ENCODE data around the gene FBXO8. TPM values are rescaled to one million over a fixed set of nuclear protein-coding genes. Genes with fewer than 3 reads are reported as not detected.

Gene FBXO8
- total RNA-seq, 2 experiments from 2014 or later, result 17.9 to 19.4 TPM

DNA sequence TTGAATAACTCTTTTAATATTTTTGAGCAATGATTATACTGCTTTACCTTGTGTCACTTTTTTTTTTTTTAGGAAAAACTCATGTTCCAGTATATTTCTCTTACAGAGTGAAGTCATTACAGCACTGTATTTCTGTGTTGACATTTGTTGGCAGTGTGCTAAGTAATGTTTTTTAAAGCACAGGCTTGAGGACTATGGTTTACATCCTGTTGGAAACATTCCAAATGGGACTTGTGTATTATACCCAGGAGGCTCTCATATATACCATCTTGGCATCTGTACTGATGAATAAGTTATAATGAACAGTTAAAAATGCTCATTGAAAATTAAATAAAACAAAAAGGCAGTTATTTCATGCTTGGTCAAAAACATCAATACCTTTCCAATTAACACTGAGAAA, 34.1 kb upstream of the FBXO8 start:
- Histone ChIP-seq H3K4me3 (ENCODE audit: low read length) (no peak overlapping the region), H3K27ac (ENCODE audit: low read depth in 1 of 2, low read length in 2 of 2) (no peak overlapping the region), H3K36me3 (ENCODE audit: insufficient read depth, low read length) (peaks cover 13% of the 10 kb centered on the region), H3K9me3 (ENCODE audit: control insufficient read depth in 1 of 2, insufficient read depth in 1 of 2, low read length in 2 of 2) (no peaks in the 10 kb centered on the region), H3K27me3 (ENCODE audit: control insufficient read depth in 1 of 2, insufficient read depth in 2 of 2, low read length in 2 of 2) (no peaks in the 10 kb centered on the region), H3K4me1 (ENCODE audit: insufficient read depth, low read length) (no peaks in the 10 kb centered on the region)
- Mint-ChIP-seq H3K4me1 (ENCODE audit: low read depth) (no peaks in the 10 kb centered on the region), H3K27ac (no peak overlapping the region), H3K9me3 (no peaks in the 10 kb centered on the region), H3K36me3 (ENCODE audit: low read depth) (peaks cover 46% of the 10 kb centered on the region), H3K4me3 (no peak overlapping the region), H3K27me3 (no peaks in the 10 kb centered on the region)
- TF ChIP-seq, protein P1, sequence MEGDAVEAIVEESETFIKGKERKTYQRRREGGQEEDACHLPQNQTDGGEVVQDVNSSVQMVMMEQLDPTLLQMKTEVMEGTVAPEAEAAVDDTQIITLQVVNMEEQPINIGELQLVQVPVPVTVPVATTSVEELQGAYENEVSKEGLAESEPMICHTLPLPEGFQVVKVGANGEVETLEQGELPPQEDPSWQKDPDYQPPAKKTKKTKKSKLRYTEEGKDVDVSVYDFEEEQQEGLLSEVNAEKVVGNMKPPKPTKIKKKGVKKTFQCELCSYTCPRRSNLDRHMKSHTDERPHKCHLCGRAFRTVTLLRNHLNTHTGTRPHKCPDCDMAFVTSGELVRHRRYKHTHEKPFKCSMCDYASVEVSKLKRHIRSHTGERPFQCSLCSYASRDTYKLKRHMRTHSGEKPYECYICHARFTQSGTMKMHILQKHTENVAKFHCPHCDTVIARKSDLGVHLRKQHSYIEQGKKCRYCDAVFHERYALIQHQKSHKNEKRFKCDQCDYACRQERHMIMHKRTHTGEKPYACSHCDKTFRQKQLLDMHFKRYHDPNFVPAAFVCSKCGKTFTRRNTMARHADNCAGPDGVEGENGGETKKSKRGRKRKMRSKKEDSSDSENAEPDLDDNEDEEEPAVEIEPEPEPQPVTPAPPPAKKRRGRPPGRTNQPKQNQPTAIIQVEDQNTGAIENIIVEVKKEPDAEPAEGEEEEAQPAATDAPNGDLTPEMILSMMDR (IDR thresholded peaks at IDR 0.05), result no peak
- no peak for DNase-seq
- POLR2A ChIA-PET, result no interaction called here
- CTCF ChIA-PET, result no interaction called here
- intact Hi-C loops (cut with DNase I, micrococcal nuclease), result loop anchor here (5.0 to 10.0 kb wide), 3 partner anchors 813 to 1000 kb away; no protein-coding TSS in a partner anchor
- ATAC-seq (ENCODE audit: poor library complexity), result no peak

- ATAC-seq (ENCODE audit: poor library complexity), result no peak
- no peaks in the 10 kb centered on the region for H3K27me3 Mint-ChIP-seq
Observed at GRCh38 chr4:174316954-174317353, 33.5 kb upstream of the FBXO8 start.

DNA sequence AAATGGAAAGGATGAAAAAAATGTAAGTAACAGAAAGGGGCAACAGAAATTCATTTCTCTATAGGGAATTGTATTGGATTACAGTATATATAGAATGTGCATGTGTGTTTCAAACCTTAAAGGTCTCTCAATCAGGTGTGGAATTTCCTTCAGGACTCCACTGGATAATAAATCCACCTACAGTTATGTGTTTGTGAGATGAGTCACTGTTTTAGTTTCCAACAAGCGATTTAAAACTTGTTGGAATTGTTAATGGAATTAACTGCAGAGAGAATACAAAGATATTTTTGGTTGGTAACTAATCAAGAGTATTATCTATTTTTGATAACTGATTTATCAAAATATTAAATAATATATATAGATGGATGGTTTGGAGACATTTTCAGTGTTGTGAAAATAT, 33.1 kb upstream of the FBXO8 start:
- CTCF ChIA-PET, result no interaction called here

More at GRCh38 chr4:174316954-174317353, 33.5 kb upstream of the FBXO8 start:
- no peak overlapping the region for H3K4me3 Mint-ChIP-seq
- Histone ChIP-seq H3K27ac (ENCODE audit: low read depth in 1 of 2, low read length in 2 of 2) (no peak overlapping the region), H3K9me3 (ENCODE audit: control insufficient read depth in 1 of 2, insufficient read depth in 1 of 2, low read length in 2 of 2) (no peaks in the 10 kb centered on the region), H3K27me3 (ENCODE audit: control insufficient read depth in 1 of 2, insufficient read depth in 2 of 2, low read length in 2 of 2) (no peaks in the 10 kb centered on the region), H3K4me3 (ENCODE audit: low read length) (no peak overlapping the region), H3K36me3 (ENCODE audit: insufficient read depth, low read length) (peaks cover 17% of the 10 kb centered on the region), H3K4me1 (ENCODE audit: insufficient read depth, low read length) (no peaks in the 10 kb centered on the region)
- intact Hi-C loops (cut with DNase I, micrococcal nuclease), result loop anchor here (5.0 to 10.0 kb wide), 3 partner anchors 812 to 1000 kb away; no protein-coding TSS in a partner anchor
- POLR2A ChIA-PET, result no interaction called here
- CTCF ChIA-PET, result no interaction called here
- TF ChIP-seq, protein P1 (IDR thresholded peaks at IDR 0.05), result no peak
- H3K36me3 Mint-ChIP-seq (ENCODE audit: low read depth), result peaks cover 50% of the 10 kb centered on the region
- DNase-seq, result no peak
- H3K9me3 Mint-ChIP-seq, result no peaks in the 10 kb centered on the region
- H3K27ac Mint-ChIP-seq, result no peak overlapping the region
- no peaks in the 10 kb centered on the region for H3K4me1 Mint-ChIP-seq (ENCODE audit: low read depth)

More for the DNA sequence above, 33.1 kb upstream of the FBXO8 start:
- Histone ChIP-seq H3K4me3 (ENCODE audit: low read length) (no peak overlapping the region), H3K36me3 (ENCODE audit: insufficient read depth, low read length) (peaks cover 17% of the 10 kb centered on the region), H3K27ac (ENCODE audit: low read depth in 1 of 2, low read length in 2 of 2) (no peak overlapping the region), H3K4me1 (ENCODE audit: insufficient read depth, low read length) (no peaks in the 10 kb centered on the region), H3K9me3 (ENCODE audit: control insufficient read depth in 1 of 2, insufficient read depth in 1 of 2, low read length in 2 of 2) (no peaks in the 10 kb centered on the region), H3K27me3 (ENCODE audit: control insufficient read depth in 1 of 2, insufficient read depth in 2 of 2, low read length in 2 of 2) (no peaks in the 10 kb centered on the region)
- Mint-ChIP-seq H3K27ac (no peak overlapping the region), H3K27me3 (no peaks in the 10 kb centered on the region), H3K9me3 (no peaks in the 10 kb centered on the region), H3K36me3 (ENCODE audit: low read depth) (peaks cover 54% of the 10 kb centered on the region), H3K4me1 (ENCODE audit: low read depth) (no peaks in the 10 kb centered on the region), H3K4me3 (no peak overlapping the region)
- ATAC-seq (ENCODE audit: poor library complexity) (no peak), DNase-seq (no peak)
- intact Hi-C loops (cut with DNase I, micrococcal nuclease), result loop anchor here (5.0 to 10.0 kb wide), 3 partner anchors 812 to 999 kb away; no protein-coding TSS in a partner anchor
- TF ChIP-seq, protein P1 (IDR thresholded peaks at IDR 0.05), result no peak
- POLR2A ChIA-PET, result no interaction called here

Data from CD4-positive, alpha-beta T cell (primary cell).